ENCODE measurements around the gene CDC42BPB.

Gene CDC42BPB

DNA sequence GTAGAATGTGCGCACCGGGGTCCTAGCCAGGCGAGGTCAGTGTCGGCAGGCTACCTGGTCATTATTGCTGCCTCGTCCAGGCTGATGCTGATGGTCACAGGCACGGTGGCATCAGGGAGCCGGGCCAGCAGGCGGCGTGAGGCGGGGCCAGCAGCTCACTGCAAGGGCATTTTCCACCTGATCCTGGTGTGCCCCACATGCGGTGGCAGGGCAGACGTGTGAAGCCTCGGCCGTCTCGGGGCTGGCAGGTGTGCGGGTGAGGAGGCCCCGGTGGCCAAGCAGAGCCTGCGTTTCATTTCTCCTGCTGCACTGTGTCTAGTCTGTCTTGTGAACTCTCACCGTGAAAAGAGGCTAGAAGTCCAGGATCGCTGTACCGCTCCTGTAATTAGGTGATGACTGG is 146.9 kb downstream of the CDC42BPB start:
- no peak for FAIRE-seq

- no peak for FAIRE-seq
These were observed 147.4 kb downstream of the CDC42BPB start for GRCh38 chr14:102909911-102910310.

GRCh38 chr14:102909462-102909861 is 147.9 kb downstream of the CDC42BPB start:
- no peak for FAIRE-seq

DNA sequence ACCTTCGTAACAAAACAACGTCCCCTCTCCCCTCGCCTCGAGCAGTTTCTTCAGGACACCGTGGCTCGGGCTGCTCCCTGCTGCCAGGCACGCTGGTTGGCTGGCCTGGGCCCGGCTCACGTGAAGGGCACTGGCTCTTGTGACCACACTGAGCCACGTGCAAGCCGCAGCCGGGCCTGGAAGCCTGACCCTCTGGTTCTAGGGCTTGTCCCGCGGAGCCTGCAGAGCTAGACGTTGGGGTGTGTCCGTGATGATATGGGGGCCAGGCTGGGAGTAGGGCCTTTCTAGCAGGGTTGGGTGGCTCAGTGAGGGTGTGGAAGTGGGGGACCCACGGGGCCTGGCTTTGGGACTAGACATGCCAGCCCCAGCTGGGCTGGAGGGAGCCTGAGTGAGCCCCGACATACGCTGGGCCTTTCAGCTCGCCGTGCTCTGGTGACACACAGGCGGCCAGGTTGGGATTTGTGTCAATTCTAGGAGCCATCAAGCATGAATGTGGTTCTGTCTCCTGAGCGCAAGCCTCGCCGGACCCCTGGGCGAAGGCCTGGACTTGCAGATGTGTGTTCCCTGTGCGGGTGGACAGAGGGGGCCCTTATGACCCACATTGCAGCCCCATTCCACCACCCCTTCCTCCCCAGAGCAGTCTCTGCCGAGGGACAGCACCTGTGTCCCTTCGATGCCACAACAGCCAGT is 148.4 kb downstream of the CDC42BPB start:
- FAIRE-seq = no peak

DNA sequence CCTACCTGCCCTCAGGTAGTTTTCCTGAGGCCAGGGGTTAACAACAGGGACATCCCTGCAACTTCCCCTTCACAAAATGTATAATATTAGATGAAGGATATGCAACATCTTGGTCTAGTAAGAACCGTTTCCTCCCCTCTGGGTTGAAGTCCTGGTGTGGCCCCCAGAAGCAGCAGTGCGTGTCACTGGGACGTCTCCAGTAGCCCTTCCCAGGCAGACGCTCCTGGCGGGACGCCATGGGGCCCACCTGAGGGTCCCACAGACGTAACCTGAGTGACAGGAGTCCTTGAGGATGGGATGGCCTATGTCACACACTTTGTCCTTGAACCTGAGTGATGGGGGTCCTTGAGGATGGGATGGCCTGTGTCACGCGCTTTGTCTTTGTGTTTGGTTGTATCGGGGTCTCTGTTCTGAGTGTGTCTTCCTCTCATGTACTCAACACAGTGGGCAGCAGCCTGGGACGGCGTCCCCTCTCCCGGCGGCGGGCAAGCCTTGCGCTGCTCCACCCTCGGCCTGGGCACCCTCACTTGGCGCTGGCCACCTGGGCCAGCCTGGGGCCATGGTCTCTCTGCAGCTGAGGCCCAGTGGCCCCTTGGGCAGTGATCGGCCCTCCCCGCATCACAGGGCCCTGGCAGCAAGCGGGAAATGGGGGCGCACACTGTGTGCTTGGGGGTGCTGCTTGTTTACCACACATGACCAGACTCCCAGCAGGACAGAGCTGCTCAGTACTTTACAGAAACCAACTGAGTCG is 149.2 kb downstream of the CDC42BPB start:
- FAIRE-seq = no peak

DNA sequence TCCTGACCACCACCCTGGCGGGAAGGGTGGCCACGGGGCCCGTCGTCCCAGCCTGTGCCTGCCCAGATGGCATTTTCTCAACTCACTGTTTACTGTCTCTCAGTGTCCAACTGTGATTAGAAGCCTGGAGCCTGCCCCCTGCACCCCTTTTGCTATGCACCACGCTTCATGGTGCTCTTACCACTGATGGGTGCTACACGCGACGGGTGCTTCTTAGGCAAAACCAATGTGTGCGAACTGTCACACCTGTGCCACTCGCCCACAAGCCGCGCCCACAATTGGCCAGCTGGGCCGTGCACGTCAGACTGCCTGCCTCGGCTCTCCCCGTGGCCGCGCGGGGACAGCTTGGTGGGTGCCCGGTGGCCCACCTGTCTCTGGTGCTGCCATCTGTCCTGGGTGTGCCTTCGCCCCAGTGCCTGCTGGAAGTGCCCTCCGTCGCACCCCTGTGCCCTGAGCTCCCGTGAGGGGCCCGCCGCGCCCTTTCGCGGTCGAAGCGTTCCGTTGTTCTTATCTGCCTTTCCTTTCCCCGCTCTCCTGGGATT is 150.0 kb downstream of the CDC42BPB start:
- no peak for FAIRE-seq

DNA sequence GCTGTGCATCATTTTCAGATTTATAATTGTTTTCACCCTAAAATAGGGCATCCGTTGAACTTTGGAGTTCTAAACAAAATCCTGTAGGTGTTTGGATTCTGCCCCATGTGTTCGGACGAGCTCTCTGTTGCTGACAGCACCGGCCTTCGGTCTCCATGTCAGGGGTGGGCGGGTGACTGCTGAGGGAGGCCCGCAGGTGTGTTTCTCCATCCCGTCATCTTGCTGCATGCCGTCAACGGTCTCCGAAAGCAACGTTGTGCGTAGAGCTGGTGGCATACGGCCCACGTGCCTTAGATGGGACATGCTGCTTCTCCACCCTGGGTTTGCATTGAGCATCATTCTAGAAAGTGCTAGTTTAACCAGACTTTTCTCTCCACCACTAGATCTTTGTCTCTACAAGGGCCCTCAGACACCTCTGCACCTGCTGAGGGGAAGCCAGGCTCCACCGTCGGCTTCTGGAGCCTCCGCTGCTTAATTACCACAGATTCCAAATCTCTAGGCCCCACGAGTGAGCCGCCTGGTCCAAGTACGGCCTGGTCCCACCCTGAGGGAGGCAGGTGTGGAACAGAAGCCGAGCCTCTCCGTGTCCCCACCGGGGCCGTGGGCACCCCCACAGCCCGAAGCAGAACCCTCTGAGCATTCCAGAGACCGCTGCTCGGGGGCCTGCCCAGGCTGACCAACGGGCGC is 150.6 kb downstream of the CDC42BPB start:
- no peak for FAIRE-seq

DNA sequence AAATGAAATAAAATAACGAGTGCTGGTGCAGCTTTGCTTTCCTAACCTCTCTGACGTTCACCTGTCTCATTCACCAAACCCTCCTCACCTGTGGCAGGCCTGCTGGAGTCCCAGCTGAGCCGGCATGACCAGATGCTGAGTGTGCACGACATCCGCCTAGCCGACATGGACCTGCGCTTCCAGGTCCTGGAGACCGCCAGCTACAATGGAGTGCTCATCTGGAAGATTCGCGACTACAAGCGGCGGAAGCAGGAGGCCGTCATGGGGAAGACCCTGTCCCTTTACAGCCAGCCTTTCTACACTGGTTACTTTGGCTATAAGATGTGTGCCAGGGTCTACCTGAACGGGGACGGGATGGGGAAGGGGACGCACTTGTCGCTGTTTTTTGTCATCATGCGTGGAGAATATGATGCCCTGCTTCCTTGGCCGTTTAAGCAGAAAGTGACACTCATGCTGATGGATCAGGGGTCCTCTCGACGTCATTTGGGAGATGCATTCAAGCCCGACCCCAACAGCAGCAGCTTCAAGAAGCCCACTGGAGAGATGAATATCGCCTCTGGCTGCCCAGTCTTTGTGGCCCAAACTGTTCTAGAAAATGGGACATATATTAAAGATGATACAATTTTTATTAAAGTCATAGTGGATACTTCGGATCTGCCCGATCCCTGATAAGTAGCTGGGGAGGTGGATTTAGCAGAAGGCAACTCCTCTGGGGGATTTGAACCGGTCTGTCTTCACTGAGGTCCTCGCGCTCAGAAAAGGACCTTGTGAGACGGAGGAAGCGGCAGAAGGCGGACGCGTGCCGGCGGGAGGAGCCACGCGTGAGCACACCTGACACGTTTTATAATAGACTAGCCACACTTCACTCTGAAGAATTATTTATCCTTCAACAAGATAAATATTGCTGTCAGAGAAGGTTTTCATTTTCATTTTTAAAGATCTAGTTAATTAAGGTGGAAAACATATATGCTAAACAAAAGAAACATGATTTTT is 151.9 kb downstream of the CDC42BPB start:
- FAIRE-seq = no peak

DNA sequence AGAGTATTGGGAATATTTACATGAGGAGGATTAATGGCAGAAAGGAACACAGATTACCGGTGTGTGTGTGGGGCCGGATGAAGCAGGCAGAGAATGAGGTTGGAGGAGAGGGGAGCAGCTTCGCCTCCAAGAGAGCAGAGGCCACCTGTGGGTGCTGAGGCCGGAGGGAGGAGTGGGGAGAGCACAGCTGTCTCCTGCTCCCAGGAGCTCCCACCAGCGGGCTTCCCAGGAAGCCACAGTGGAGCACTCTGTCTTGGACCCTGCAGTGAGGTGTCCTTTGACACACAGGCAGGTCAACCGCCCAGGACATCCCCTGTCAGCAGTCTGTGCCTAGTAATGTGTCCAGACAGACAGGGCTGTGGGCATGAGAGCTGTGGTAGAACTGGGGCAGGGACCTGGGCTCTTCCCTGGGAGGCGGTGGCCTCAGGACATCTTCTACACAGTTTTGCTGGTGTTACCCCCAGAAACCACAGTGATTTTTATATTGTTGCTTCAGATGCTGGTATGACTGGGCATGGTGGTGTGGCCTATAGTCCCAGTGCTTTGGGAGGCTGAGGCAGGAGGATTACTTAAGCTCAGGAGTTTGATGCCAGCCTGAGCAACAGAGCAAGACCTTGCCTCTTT is 153.3 kb downstream of the CDC42BPB start:
- FAIRE-seq = no peak

GRCh38 chr14:102903248-102903888 is 154.0 kb downstream of the CDC42BPB start:
- no peak for FAIRE-seq

DNA sequence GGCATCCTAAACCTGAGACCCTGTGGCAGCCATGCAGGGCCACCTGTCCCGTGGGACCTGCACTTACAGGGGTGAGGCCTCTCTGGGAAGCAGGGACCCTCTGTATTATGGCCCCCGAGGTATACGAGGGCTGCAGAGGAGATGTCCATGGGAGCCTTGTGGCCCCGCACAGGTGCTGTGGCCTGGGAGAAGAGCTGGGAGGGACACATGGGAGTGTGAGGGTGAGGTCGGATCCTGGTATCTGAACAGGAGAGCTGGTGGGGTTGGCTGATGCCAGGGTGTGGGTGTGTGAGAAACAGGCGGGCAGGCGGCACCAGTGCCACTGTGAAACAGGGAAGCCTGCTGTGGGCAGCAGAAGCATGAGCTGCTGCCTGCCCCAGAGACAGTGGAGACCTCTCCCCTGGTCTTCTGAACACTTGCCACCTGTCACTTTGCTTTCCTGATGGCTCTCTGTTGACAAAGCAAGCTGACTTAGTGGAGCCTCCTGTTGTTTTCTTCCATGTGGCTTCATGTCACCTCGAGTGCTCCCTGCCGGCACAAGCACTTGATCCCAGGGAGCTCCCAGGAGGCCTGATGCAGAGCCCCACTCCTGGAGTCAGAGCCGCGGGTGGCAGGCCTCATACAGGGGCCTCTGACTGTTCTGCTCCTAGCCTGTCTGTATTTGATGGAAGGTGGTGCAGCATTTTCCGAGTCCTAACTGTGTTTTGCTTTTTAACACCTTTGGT is 154.7 kb downstream of the CDC42BPB start:
- FAIRE-seq = no peak

DNA sequence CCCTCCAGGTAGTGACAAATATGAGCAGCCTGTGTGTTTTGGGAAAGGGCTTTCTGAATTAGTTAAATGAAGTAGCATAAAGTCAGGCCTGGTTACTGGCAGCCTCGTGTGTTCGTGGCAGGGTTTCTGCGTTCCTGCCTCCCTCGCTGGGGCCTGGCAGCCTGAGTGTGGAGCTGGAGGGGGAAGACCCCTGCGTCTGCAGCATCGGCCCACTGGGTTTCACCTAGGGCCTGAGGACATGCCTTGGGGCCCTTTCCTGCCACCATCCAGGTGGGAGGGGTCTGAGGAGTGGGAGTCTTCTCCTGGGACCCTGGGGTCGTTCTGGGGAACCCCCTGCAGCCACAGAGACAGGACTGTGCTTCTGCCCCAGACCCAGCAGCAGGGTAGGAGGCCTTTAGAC is 155.3 kb downstream of the CDC42BPB start:
- FAIRE-seq = no peak

GRCh38 chr14:102901633-102902032 is 155.7 kb downstream of the CDC42BPB start:
- no peak for FAIRE-seq

GRCh38 chr14:102900631-102901571 is 156.4 kb downstream of the CDC42BPB start:
- no peak for FAIRE-seq

DNA sequence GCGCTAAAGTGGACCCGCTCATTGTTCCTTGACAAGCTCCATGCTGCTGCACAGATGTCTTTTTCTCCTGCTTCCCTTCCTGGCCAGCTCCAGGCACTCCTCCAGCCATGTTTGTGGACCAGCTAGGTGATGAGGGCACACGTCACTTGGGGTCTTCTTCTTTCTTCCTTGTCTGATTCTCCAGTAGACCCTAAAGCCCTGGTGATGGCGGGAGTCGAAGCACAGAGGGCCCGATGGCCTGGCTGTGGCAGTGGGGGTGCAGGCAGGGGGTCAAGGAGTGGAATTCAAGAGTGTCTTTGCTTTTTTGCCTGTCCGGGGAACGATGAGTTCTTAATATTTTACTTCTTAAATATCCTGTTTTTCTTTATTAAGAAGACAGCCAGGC is 157.8 kb downstream of the CDC42BPB start:
- no peak for FAIRE-seq

- no peak for FAIRE-seq
These were observed 158.4 kb downstream of the CDC42BPB start for GRCh38 chr14:102898776-102899515.

DNA sequence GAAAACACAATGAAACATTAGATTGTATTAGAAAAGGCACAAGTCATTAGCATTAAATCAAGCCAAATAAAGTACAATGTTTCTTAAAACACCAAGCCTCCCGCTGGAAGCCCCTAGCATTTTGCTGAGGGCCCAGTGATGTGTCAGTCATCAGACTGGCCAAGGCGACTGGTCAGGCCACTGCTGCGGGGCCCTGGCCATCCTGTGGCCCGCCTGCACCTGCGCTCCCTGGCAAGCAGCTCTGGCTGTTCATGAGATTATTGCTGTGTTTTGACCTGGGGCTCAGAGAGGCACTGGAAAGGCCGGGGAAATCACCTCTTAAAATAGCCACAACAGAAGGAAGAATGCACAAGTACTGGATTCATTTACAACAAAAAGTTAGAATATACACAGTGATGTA is 159.1 kb downstream of the CDC42BPB start:
- no peak for FAIRE-seq

- no peak for FAIRE-seq
These were observed 159.9 kb downstream of the CDC42BPB start for GRCh38 chr14:102897299-102898027.

All from endometrium (tissue), 2 donors.